Fibroblast of villous mesenchyme (primary cell): Measurements from ENCODE around the gene TMX2. TPM values are rescaled to one million over a fixed set of nuclear protein-coding genes. Genes with fewer than 3 reads are reported as not detected.
"Not testable (repeated sequence)": the region's sequence is repeated elsewhere in the genome, so short reads cannot be mapped to it uniquely, and the experiment has no call there.

ENCODE experiments used
- DNase-seq: peaks from one replicate; pipeline ENCODE4 v3.0.0-alpha.2; 2010; ENCODE audit warnings: low read depth
- H3K4me3 ChIP-seq: 2 replicates; pipeline ENCODE4 v1.5.1; 2011; ENCODE audit warnings: low read depth, mild to moderate bottlenecking, low read length
- CTCF ChIP-seq: IDR thresholded peaks from 2 replicates; pipeline ENCODE4 v1.5.1; 2012; ENCODE audit warnings: low read depth, mild to moderate bottlenecking, low read length; ENCODE audit not compliant: insufficient read depth
- total RNA-seq: library from RNA; depleted of rRNA; stranded (reverse); fragments of >200 nt; gene quantifications from 2 replicates; pipeline ENCODE4 v1.2.3, GENCODE V29; 2012

TMX2 gene
- total RNA-seq, 1 donor: 79.9 TPM

GRCh38 chr11:57713835-57714234 is 1.4 kb downstream of the TMX2 start:
- no peak for DNase-seq
- no peak for TF ChIP-seq CTCF
- H3K4me3 ChIP-seq: peak overlapping the region; percentile 97

GRCh38 chr11:57716726-57717125 is 4.3 kb downstream of the TMX2 start:
- DNase-seq, H3K4me3 ChIP-seq: not testable (repeated sequence)

DNA sequence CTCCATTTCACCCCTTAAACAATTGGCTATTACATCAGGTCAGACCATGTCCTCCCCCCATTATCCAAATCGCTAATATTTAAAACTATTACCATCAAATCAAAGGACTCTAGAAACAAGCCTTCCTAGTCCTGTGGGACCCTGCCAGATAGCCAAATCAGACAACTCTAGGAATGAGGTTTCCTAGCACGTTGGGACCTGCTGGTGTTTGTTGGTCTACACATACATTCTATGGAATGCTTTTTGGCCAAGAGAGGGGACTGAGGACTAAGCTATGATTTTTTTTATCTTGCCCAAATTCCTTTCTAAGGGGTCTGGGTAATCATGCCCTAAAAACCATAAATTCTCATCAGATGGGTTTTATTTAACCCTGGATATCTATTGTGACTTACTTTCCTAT is 14.8 kb downstream of the TMX2 start:
- H3K4me3 ChIP-seq: no peak overlapping the region
- DNase-seq: no peak
- no peak for TF ChIP-seq CTCF

- no peak overlapping the region for H3K4me3 ChIP-seq
- DNase-seq: no peak
- TF ChIP-seq CTCF: no peak
Observed at GRCh38 chr11:57728829-57729228, 16.4 kb downstream of the TMX2 start.

DNA sequence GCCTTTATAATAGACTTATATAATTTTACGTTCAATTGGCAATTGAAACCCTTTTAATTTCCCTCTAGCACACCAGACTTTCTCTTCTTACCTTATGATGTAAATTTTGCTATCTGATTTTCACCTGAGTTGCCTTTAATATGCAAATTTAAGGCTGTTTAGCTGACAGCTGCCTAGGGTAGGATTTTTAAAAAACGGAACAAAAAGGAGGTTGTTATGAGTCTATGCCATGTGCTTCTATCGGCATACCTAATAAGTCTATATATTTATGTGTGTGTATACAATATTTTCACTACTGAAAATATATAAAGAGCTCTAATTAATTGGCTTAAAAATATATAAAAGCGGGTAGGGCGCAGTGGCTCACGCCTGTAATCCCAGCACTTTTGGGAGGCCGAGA is 17.1 kb downstream of the TMX2 start:
- TF ChIP-seq CTCF: no peak
- DNase-seq: no peak
- no peak overlapping the region for H3K4me3 ChIP-seq

GRCh38 chr11:57732661-57733060 is 20.3 kb downstream of the TMX2 start:
- TF ChIP-seq CTCF: no peak
- no peak overlapping the region for H3K4me3 ChIP-seq
- no peak for DNase-seq

- no peak overlapping the region for H3K4me3 ChIP-seq
- TF ChIP-seq CTCF: no peak
- no peak for DNase-seq
Observed at GRCh38 chr11:57735619-57736298, 23.4 kb downstream of the TMX2 start.
